HUDEP-2 (cell line): ENCODE data around the gene POLR1A.
A peak's percentile ranks its signal among the peaks of the same experiment; 100 is the strongest.

ENCODE experiments used
- DNase-seq, 76 experiments: peaks; one replicate each; lab custom pipeline; 2025; ENCODE audit not compliant: unreplicated experiment in 76 of 76; lab: John Stamatoyannopoulos, UW

The POLR1A gene

DNA sequence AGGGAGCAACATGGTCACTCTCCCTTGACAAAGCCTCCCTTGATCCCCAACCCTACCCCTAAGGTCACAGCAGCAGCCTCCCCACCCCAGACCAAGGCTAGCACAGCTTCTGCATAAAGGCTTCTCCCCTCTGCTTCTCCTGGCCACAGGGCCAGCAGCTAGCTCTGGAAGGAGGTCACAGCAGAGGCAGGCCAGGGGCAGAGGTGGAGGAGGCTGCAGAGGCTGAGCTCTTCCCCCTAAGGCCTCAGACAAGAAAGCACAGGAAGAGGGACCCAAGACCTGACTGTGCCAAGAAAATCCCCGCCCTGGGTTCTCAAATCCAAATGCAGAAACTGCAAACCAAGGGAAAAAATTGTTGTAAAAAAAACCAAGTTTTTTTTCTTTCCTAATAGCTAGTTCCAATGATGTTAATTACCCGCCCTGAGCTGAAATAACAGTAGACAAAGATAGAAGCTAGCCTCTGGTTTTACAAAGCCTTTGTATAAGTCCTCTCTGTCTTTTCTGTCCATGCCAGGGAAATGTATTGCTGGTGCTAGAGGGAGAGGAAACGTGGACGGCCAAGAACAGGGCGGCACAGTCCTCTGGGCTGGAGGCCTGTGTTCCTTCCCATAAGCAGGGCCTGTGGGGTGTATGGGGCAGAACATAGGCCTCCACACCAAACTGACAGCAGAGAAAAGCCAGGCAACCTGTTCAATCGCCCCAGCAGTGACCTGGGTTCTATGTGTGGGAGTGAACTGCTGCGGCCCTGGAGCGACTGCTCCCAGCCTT lies 79.5 kb downstream of the POLR1A start:
- no peak for DNase-seq

GRCh38 chr2:86025229-86025820 lies 80.4 kb downstream of the POLR1A start:
- DNase-seq = no peak

DNA sequence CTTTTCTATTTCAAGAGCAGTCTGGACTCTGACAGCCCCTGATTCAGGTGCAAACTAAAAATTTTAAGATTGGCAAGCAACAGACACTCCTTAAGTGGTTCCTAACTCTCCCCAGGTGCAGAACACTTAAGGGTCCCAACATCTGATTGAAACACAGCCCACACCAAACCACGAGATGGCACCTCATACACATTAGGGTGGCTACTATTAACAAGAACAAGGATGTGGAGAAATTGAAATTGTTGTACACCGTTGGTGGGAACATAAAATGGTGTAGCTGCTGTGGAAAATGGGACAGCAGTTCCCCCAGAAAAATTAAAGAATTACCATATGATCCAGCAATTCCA lies 82.3 kb downstream of the POLR1A start:
- no peak for DNase-seq

GRCh38 chr2:86022661-86023365 lies 82.9 kb downstream of the POLR1A start:
- DNase-seq = no peak

GRCh38 chr2:86021396-86022378 lies 84.0 kb downstream of the POLR1A start:
- DNase-seq = no peak

DNA sequence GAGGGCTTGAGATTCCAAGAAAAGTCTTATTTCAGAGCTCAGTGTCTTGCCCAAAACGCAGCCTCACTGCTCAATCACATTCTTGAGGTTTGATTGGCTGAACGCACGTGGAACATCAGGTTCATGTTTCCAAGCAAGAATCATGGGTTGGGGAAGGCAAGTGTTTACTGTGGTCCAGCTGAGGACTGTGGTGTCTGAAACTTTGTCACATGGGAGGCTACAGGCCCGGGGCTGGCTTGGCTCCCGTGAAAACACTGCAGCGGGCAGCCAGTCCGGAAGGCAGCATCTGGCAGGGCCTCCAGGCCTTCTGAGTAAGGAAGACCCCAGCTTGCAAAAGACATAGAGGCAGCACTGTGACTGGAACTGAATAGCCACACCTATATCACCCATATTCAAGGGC lies 84.7 kb downstream of the POLR1A start:
- DNase-seq = no peak

DNA sequence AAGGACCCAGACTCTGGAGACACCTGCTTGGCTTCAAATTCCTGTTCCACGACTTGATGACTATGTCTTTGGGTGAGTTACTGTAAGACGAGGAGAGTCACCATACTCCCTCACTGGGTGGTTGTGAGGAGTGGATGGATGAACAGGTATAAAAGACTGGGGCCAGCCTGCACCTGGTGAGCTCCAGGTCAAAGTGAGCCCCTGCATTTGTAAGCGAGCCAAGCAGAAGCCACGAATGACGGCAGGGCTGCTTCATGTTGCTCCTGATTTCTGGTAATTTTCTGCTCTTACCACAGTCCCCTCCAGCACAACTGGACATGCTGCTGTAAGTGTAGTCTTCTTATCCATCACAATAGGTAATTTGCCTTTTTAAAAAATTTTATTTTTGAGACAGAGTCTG lies 86.6 kb downstream of the POLR1A start:
- no peak for DNase-seq

DNA sequence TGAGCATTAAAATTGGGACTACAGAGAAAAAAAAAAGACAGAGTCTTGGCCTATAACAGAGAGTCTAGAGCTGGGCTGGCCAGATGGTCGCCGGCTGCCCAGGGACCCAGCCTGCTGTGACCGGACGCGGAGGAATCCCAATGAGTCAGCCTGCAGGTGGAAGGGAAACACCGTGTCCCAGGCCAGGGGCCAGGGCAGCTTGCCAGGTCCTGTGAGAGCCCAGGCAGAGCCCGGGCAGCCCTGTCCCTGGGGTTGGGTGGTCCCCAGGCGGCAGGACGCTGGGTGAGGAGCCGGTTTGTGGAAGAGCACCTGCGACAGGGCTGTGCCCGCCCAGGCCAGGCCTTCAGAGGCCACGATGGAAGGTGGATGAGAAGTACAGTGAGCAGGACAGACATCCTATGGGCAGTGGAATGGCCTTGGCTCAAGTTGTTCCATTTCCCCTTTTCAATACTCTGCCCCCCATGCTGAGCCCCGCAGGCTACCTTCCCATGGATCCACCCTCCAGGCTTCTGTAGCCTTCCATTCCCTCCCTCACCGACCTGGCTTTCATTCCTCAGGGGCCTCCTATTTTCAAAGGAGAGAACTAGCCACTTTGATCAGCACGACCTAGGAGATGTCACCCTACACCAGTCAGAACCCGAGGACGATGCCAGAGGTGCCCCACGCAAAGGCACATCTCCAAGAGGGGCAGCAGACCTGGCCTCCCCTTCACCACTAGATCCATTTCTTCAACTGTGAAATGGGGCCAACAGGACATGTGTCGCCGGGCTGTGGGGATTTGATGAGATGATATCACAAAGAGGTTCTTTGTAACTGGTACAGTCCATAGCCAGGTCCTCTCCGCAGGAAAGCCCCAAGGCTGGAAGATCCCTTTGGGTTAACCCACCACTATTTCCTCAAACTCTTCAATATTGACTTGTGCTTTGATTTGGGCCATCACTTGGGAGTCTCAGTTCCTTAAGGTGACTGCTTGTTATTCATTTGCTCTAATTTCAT lies 87.5 kb downstream of the POLR1A start:
- no peak for DNase-seq

GRCh38 chr2:86016581-86016980 lies 89.1 kb downstream of the POLR1A start:
- no peak for DNase-seq

- DNase-seq = no peak
Measured at GRCh38 chr2:86015699-86016098, 90.0 kb downstream of the POLR1A start.

GRCh38 chr2:86015006-86015405 lies 90.7 kb downstream of the POLR1A start:
- no peak for DNase-seq

- DNase-seq = no peak
Measured at GRCh38 chr2:86014493-86014892, 91.2 kb downstream of the POLR1A start.

DNA sequence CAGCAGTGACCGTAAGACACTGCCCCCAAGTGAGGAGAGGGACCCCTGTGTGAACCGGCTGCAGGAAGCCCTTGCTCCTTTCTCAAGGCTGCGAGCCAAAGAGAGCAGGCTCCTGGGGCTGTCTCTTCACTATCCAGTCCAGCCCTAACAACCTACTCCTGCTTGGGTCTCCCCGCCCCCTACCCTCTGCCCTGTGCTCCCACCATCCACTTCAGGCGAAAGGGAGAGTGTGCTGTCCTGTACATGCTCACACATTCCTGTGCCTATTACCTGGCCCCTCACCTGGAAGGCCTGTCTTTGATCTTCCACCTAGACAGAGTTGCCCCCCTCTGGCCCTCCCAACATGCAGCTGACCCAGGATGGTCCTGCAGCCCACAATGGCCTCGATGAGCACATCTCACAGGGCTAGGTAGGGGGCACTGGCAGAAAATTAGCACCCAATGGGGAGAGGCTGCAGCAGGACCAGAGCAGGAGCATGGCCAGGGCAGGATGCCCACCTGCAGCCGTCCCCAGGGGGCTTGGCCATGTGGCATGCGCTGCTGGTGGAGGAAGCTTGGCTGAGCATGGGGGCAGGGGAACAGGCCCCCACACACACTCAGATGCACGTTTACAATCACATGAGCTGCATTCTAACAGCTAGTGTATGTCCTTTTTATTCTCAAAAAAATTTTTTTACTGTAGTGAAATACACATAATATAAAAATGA lies 93.5 kb downstream of the POLR1A start:
- no peak for DNase-seq

DNA sequence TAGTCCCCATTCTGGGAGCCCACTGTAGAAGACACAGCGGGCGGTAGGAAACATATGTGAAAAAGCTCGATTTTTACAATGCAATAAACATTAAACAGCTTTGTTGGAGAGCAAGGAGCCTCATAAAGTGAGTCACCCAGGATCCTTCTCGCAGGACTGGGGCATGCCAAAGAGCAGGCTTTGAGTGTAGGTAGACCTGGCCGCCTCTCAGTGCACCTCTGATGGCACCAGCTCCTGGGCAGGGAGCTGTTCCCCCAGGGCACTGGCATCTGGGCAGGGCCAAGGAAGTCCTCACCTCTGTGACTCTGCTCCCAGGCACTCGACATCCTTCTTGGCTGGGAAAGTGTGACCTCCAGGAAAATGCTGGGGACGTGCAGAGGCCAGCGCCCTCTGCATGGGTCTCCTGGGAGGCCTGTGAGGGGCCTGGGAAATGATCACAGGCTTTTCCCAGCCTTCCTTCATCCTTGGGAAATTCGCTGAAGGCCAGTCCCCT lies 94.2 kb downstream of the POLR1A start:
- DNase-seq = no peak

- no peak for DNase-seq
Measured at GRCh38 chr2:86010083-86010482, 95.6 kb downstream of the POLR1A start.

GRCh38 chr2:86006524-86006923 lies 99.2 kb downstream of the POLR1A start:
- DNase-seq = no peak

GRCh38 chr2:86003967-86004366 lies 101.7 kb downstream of the POLR1A start:
- DNase-seq = peak in 2 of 76 experiments; percentile 7 to 11

DNA sequence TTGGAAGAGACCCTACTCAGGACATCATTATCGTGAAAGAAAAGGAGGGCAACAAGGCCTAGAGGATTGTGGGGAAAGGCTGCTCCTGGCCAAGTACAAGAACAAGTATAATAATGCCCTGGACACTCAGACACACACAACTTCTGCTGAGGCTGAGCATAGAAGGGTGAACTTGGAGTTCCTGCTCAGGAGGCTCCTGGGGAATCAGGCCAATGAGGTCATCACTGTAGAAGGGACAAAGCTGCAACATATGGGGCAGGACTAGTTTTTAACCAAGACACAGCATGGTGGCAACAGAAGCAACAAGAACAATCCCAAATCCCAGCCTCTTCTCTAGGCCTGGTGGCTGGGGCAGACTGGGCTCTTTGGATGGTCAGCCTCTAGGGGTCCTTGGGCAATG lies 102.6 kb downstream of the POLR1A start:
- DNase-seq = no peak

GRCh38 chr2:86002375-86002774 lies 103.3 kb downstream of the POLR1A start:
- no peak for DNase-seq
